WTC11 (cell line): Measurements from ENCODE around the gene SART3.

Experiments
- ESRRA ChIP-seq: sonication (generic); formaldehyde crosslinking; IDR thresholded peaks from 2 replicates; pipeline ENCODE4 v1.8.1; 2022; ENCODE audit warnings: mild to moderate bottlenecking, missing genetic modification reagents, borderline replicate concordance
- NR3C1 ChIP-seq: sonication (generic); formaldehyde crosslinking; conservative IDR thresholded peaks from 2 replicates; pipeline ENCODE4 v1.8.1; 2023; ENCODE audit warnings: low read depth, mild to moderate bottlenecking, missing genetic modification reagents
- RELA ChIP-seq: sonication (generic); formaldehyde crosslinking; IDR thresholded peaks from 2 replicates; pipeline ENCODE4 v1.8.1; 2022; ENCODE audit warnings: missing genetic modification reagents, mild to moderate bottlenecking, borderline replicate concordance
- TF ChIP-seq, protein P1 (sequence below): sonication (generic); formaldehyde crosslinking; conservative IDR thresholded peaks from 2 replicates; pipeline ENCODE4 v1.8.1; 2023; ENCODE audit warnings: mild to moderate bottlenecking, low read depth, missing genetic modification reagents, moderate library complexity
- TF ChIP-seq, protein P2 (sequence below): sonication (generic); formaldehyde crosslinking; IDR thresholded peaks from 2 replicates; pipeline ENCODE4 v1.8.1; 2022; ENCODE audit warnings: missing genetic modification reagents, borderline replicate concordance

DNA sequence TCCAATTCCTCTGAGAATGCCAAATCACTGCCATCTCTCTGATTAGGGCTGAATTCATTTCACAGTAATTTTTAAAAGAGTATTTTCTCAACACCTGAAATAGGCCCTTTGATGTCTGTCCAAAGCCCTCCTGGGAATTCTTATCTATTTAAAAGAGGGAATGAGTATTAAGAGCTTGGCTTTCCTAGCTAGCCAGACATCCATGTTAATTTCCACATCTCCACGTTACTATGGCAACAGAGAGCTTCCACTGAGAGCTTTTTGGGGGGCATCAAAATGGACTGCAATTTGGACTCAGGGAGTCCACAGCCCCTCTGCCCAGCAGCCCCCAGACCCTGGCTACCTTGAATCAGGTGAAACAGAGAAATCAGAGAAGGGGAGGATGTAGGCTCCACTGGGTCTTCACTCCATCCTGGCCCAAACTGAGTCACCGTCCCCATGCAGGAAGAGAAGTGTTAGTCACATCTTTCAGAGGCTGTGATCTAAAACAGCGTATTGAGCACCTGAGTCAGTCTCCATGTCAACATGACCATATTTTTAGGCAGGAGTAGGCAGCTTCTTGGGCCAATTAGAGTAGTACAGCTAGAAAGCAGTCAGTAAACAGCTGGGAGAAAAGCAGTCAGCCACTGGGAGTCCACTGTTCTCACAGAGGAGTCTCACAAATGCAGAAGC, 52.9 kb downstream of the SART3 start:
- no peak for TF ChIP-seq NR3C1 (CRISPR knock-in tag)
- TF ChIP-seq, protein P1, sequence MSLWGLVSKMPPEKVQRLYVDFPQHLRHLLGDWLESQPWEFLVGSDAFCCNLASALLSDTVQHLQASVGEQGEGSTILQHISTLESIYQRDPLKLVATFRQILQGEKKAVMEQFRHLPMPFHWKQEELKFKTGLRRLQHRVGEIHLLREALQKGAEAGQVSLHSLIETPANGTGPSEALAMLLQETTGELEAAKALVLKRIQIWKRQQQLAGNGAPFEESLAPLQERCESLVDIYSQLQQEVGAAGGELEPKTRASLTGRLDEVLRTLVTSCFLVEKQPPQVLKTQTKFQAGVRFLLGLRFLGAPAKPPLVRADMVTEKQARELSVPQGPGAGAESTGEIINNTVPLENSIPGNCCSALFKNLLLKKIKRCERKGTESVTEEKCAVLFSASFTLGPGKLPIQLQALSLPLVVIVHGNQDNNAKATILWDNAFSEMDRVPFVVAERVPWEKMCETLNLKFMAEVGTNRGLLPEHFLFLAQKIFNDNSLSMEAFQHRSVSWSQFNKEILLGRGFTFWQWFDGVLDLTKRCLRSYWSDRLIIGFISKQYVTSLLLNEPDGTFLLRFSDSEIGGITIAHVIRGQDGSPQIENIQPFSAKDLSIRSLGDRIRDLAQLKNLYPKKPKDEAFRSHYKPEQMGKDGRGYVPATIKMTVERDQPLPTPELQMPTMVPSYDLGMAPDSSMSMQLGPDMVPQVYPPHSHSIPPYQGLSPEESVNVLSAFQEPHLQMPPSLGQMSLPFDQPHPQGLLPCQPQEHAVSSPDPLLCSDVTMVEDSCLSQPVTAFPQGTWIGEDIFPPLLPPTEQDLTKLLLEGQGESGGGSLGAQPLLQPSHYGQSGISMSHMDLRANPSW = no peak
- no peak for TF ChIP-seq RELA (CRISPR knock-in tag)
- TF ChIP-seq, protein P2, sequence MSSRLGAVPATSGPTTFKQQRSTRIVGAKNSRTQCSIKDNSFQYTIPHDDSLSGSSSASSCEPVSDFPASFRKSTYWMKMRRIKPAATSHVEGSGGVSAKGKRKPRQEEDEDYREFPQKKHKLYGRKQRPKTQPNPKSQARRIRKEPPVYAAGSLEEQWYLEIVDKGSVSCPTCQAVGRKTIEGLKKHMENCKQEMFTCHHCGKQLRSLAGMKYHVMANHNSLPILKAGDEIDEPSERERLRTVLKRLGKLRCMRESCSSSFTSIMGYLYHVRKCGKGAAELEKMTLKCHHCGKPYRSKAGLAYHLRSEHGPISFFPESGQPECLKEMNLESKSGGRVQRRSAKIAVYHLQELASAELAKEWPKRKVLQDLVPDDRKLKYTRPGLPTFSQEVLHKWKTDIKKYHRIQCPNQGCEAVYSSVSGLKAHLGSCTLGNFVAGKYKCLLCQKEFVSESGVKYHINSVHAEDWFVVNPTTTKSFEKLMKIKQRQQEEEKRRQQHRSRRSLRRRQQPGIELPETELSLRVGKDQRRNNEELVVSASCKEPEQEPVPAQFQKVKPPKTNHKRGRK (CRISPR knock-in tag) = no peak
- TF ChIP-seq ESRRA (CRISPR knock-in tag) = no peak
